OCI-M2 (cell line): ENCODE results near the gene FAM53B.
A peak's percentile ranks its signal among the peaks of the same experiment; 100 is the strongest.
"Not testable (repeated sequence)": the region's sequence is repeated elsewhere in the genome, so short reads cannot be mapped to it uniquely, and the experiment has no call there.

Experiments used
- DNase-seq: peaks from one replicate; lab custom pipeline; 2025; ENCODE audit not compliant: unreplicated experiment; lab: John Stamatoyannopoulos, UW

Gene FAM53B, protein sequence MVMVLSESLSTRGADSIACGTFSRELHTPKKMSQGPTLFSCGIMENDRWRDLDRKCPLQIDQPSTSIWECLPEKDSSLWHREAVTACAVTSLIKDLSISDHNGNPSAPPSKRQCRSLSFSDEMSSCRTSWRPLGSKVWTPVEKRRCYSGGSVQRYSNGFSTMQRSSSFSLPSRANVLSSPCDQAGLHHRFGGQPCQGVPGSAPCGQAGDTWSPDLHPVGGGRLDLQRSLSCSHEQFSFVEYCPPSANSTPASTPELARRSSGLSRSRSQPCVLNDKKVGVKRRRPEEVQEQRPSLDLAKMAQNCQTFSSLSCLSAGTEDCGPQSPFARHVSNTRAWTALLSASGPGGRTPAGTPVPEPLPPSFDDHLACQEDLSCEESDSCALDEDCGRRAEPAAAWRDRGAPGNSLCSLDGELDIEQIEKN

DNA sequence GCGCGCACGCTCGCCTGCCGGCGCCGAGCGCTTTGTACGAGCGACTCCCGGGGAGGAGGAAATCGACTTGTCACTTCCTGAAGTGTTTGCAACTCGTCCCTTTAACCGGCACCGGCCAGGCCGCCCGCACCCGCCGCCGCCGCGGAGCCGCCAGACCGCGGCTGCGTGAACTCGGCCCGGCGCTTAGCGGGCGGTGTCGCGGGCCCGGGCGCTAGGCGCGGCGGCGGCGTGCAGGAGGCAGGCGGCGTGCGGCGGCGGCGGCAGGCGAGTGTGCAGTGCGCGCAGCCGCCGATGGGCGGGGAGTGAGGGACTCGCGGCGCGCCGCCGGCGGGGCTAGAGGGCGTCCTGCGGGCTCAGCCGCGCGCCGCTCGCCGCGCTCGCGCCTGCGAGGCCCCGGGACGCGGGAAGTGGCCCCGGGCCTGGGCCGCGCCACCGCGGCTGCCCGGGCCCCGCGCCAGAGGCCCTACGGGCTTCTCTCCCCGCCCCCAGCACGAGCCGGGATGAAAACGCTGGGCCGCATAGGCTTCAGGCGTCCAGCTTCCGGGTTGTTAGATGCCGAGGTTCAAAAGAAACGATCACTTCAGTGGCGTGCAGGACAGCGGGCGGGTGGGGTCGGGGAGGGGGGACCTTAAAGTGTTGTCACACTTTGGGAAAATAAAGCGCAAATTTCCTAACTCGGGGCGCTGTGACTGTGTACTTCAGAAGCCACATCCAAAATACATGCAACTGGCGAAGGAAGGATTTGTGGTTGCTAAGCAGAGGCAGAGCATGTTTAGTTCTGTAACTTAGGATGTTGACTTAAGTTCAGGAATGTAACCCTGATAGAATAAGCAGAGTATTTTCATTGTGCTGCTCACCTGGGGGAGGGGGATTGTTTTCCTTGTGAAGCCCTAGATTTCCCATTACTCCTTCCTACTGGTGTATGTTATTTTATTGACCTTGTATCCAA, at the start of gene FAM53B:
Gene FAM53B (minus strand): TSS at position 277 of the 949 bp plus-strand sequence. CDS start 37,665 bp downstream, outside the sequence.
- no peak for DNase-seq

DNA sequence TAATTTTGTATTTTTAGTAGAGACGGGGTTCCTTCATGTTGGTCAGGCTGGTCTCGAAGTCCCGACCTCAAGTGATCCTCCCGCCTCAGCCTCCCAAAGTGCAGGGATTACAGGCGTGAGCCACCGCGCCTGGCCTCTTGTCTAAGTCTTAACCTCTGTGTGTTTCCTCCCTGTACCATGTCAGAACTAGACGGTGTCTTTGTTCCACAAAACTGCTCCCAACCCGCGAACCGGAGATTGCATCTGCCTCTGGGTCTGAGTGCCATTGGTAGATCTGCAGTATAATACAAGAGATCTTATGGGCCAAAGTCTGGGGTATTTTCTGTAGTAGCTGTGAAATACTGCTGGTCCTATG, 48.8 kb upstream of the FAM53B start:
- no peak for DNase-seq

DNA sequence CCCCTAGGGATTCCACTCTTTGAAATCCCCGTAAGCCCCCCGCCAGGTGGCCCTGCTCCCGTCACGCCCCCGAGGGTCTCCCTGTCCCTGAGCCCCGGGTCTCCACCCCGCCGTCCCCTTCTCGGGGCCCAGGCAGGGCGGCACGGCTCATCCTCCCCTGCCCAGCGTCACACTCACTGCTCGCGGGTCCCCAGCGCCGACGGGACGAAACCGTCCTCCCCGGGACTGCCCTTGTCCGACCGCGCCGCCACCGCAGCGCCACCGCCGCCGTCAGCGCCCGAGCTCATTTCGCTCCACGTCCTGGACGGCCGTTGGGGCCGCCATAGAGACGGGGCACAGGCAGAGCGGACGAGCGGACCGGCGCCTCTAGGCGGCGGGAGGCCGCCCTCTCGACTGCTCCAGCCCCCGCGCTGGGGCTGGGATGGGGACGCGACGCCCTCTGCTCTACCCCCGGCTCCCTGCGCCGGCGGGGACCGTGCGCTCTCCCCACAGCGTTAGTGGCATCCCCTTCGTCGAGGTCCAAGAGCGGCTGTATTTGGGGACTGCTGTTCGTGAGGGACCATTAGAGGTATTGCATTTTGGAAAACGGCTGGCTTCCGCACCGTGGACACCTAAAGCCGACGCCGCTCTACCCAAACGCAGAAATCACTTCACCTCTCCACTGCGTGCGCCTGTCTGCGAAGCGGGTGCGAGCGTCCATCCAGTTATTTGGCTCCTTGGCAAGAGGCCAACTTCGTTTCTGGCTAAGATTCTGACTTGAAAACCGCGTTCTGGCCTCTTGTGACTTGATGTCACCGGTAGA, 47.6 kb upstream of the FAM53B start, which contains the start of gene EEF1AKMT2:
Gene EEF1AKMT2 (minus strand): TSS at position 341 of the 802 bp plus-strand sequence. CDS start 54 bp downstream, at position 287.
- DNase-seq, result peak; percentile 62

DNA sequence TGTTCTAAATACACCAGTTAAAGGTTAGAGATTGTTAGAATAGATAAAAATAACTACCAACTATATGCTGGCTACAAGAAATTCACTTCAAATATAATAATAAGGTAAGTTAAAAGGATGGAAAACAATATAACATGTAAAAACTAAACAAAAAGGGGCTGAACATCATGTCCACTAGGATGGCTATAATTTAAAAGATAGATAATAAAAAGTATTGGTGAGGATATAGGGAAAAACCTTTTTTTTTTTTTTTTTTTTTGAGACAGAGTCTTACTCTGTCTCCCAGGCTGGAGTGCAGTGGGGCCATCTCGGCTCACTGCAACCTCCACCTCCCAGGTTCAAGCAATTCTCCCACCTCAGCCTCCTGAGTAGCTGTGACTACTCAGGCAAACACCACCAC, 38.7 kb upstream of the FAM53B start:
- not testable (repeated sequence) for DNase-seq

DNA sequence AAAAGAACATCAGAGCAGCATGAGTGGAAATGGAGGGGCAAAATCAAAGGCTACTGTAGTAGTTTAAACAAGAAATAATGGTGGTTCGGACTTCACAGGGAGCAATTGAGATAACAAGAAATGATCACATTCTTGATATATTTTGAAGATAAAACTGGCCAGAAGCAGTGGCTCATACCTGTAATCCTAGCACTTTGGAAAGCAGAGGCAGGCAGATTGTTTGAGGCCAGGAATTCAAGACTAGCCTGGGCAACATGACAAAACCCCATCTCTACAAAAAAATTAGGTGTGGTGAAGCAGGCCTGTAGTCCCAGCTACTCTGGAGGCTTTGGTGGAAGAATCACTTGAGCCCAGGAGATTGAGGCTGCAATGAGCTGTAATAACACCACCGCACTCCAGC, 24.6 kb upstream of the FAM53B start:
- DNase-seq, result no peak

DNA sequence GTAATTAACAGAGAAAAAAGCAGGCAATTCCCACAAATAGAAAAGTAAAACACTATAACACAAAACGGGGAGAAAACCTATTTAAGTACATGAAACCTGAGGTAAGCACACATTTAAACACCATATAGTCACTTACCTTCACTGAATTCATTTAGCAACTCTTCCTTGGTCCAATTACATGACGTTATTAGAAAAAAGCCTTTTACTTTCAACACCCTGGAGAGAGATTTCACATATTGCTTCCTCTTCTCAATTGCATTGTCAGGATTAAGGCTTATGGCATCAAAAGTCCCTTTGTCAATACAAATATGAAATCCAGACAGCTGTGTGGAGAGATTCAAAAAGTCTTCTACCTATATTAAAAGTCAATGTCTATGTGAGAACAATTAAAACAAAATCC, 21.1 kb upstream of the FAM53B start:
- no peak for DNase-seq

DNA sequence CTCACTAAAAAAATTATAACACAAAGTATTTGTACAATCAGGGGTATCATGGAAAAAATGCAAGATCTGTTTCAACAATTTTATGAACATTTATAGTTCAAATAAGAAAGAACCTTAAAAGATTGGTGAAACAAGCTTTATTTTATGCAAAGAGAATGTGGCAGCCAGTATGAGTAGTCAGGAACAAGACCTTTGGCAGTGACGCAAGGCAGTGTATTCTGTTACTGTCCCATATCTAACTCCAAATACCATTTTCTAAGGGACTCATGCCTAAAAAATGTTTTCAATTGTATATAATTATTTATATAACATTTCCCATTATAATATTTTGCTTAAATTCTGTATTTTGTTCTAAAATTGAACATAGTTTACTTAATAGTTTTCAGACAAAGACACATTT, 19.1 kb upstream of the FAM53B start:
- DNase-seq, result no peak

DNA sequence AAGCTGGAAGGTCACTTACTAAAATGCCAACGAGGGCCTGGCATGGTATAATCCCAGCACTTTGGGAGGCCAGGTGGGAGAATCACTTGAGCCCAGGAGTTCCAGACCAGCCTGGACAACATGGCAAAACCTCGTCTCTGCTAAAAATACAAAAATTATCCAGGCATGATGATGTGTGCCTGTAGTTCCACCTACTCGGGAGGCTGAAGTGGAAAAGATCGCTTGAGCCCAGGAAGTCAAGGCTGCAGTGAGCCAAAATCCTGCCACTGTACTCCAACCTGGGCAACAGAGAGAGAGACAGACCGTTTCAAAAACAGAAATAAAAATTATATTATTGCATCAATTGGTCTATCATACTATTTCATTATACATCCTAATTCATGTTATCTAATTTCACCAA, 18.1 kb upstream of the FAM53B start:
- no peak for DNase-seq

DNA sequence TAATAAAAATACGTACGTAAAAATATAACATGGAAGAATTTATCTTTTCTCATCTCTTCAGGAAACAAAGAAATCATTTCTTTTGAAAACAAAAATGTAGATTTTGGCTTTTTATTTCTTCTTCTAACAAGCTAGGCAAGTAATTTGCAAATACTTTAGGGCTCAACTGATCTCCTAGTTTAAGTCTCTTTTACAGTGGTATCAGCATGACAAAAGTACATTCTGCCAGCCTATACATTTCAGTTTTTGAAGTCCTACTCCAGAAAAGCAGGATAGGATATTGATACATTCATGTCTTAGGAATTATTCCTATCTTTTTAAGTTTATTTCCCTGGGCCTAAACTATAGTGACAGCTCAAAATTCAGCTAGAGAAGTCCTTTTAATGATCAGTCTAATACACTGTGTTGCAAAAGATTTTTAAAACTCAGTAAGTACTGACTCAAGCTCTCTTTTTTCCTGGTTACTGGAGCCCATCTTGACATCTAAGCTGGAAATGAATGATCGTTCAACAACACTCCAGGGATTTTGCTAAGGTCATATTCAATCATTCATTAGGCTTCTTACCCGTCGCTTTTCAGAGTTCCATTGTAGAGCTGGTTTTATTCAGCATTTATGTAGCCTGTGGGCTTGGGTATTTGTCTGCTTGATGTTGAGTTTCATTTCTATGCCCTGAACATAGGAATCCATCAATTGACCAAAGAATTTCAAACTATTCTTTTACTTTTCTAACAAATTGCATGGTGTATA, 12.2 kb upstream of the FAM53B start:
- no peak for DNase-seq

DNA sequence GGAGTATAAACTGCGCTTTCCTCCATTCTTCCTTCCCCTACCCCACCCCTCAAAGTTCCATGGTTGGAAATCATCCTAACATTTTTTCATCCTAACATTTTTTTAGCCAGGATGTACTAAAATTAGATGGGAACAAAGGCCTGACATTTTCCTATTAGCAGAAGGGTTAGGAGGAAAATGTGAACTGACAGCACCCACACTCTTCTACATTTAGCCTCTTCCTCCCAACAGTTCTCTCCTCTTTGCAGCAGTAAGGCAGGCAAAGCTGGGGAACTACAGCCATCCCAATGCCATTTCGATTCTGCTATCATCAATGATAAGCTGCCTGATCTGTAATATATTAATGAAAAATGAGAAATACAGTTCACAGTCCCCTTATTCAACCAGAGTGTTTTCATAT, 11.4 kb upstream of the FAM53B start:
- no peak for DNase-seq

DNA sequence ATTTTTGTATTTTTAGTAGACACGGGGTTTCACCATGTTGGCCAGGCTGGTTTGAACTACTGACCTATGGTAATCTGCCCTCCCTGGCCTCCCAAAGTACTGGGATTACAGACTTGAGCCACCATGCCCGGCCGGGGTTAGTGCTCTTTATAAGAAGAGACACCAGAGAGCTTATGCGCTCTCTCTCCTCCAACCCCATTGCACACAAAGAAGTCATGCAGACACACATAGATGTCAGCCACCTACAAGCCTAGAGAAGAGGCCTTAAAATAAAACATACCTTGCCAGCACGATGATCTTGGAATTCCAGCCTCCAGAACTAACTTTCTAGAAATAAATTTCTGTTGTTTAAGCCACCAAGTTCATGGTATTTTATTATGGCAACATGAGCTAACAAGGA, 10.0 kb upstream of the FAM53B start:
- no peak for DNase-seq

DNA sequence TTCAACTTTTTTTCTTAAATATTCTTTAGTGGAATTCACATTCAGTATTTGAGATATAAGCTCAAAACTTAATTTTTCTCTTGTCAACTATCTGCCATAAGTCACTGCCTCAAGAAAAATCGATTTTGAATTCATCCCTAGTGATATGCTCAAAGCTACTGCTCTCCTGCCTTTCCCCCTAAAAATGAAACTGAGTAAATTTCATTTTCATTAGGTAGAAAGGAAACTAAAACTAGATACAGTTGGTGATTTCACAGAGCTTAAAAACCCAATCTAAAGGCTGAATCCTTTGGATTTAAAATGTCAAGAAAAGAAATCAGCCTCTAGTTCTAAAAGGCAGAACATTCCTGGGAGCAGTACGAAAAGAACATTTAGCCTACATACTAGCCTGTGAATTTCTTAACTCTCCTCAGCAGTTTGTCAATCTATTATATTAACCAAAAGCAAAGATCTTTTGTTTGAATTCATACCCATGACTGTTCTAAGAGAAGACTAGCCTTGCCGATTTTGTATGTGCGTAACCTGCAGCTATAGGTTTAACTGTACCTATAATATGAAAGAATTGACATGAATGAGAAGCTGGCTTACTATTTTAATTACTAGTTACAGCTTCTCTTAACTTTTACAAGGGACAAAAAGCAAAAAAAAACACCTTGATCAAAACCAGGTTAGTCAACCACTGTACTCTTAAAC, 4.9 kb upstream of the FAM53B start:
- no peak for DNase-seq

DNA sequence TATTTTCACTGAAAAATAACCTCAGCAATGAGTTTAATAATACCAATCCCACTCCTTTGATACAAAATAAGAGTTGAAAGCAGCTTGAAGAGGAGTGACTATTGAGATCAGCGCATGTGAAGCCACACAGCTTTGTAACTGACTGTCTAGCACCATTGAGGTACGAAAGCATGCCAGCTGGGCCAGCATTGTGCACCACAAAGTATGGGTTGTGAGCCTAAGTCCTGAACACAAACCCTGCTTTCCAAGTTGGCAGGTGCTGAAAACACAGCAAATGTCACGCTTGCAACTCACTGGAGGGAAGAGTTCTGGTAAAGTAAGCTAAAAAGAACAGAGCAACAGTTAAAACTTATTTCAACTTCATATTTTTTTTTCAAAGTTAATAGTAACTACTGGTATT, 4.0 kb upstream of the FAM53B start:
- DNase-seq, result no peak

DNA sequence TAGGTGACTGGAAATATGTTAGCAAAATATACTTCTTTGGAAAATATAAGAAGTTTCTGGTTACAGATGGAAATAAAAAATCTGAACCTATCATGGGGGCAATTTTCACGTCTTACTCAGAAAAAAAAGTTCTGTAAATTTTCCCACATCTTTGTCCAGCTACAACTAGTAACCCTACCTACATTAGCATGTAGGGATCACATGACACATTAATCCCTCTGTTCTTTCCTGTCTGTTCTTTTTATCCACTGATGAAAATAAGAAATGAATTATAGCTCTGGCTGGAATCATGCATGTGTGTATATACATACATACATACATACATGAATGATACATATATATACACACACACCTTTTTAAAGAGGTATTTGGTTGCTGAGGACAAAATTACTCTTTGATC, 3.6 kb upstream of the FAM53B start:
- DNase-seq, result no peak

DNA sequence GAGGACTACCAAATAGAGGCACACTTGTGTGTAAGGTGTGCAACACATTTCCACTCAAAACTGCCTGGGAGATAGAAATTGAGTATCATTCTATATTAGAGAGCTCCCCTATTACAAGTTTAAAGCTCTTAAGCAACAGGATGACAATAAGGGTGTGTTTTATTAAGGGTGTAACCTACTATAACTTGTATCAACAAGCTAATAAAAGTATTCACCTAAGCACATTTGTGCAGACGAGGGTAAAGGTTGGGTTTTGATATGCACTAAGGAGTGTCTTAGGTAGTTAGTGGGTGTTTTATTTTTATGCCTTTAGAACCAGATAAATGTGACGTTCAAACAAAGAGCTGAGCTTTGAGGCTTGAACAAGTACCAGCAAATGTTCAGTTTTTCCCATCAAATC, 2.8 kb upstream of the FAM53B start:
- DNase-seq, result no peak

DNA sequence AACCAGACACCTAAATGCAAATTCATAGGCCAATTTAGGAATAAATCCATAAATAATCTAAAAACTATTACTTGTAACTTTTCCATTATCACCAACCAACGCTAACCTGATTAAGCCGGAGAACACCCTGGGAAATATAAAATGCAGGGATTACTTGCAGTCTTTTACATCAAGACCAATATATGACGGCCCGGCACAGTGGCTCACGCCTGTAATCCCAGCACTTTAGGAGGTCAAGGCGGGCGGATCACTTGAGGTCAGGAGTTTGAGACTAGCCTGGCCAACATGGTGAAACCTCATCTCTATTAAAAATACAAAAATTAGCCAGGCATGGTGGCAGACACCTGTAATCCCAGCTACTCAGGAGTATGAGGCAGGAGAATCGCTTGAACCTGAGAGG, 2.3 kb upstream of the FAM53B start:
- not testable (repeated sequence) for DNase-seq

DNA sequence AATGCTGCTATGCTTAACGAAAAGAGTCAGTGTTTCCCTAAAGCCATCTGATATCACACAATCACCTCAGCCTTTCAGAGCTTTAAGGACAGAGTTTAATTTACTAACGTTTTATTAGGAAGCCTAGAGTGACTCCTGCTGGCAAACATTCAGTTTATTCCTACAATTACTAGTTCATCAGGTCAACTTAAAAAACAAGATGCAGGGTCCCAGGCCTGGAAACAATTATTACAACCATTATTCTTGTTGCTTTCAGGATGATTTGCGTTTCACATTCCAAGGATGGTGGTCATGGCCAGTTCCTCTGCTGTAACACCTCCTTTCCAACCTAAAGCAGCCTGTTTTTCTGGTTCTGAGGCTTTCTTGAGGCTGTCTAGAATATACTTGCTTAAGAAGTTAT, 1.5 kb upstream of the FAM53B start:
- DNase-seq, result no peak

DNA sequence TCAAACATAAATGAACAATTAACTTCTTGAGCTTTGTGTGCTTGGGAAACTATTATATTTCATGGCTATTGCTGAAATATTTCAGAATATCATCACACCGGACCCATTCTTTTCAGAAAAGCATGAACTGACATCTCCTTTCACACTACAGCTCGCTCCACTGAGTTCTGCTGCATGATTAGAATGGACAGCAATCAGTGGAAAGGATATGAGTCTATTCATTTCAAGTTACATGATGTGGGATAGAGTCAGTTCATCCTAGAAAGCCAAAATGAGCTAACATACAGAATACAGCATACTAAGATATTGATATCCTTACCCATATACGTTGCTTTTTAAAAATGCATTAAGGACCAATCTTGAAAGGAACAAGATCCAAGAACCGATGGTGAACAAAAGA, 1.1 kb upstream of the FAM53B start:
- no peak for DNase-seq

DNA sequence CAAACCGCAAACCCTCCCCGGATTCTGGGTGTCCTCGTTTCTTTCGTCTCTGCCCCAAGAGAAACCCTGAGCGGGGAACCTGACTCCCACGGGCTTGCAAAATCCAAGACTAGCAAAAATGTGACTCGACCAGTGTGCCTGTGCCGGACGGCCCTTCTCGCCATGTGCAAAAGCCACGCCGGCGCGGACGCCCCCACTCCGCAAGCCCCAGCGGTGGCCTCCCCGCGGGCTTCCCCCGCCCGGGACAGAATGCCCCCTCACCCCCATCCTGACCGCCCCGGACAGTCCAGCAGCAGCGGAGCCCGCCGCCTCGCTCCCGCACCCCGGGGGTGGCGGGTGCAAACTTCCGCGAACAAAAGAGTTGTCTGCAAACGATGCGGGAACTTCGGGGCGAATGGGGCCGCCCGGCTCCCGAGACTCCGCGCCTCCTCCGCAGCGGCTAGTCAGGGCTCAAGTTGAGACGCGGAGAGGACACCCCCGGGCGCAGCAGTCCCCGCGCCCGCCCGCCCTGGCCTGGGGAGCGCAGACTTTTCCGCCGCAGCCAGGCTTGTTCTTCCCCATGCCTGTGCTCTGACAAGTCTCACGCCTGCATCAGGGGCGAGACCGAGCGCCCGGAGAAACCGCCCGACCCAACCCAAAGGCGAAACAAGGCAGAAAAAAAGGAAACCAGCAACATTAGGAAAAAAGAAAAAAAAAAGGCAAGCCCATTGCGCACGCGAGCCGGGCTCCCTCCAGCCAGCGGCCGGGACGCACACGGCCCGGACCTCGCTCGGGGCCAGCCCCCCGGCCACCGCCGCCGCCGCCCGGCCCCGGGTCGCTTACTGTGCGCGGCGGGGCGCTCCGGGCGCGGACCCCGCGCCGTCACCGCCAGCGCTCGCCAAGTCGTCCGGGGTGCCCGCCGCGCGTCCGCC, 732 bp downstream of the FAM53B start:
- no peak for DNase-seq
